HEK293T (cell line): Measurements from ENCODE around the gene SAFB.

Experiments used
- CTCF ChIA-PET: fragments of 350-600 bp; formaldehyde crosslinking; extraction: SDS; loops from one replicate; lab custom pipeline; 2021; ENCODE audit warnings: antibody characterized with exemption, inconsistent platforms; lab: Yijun Ruan, JAX
- POLR2A ChIA-PET: fragments of 350-600 bp; formaldehyde crosslinking; extraction: SDS; loops from one replicate; lab custom pipeline; 2020; ENCODE audit warnings: antibody characterized with exemption, inconsistent platforms; lab: Yijun Ruan, JAX
- DNase-seq: peaks from one replicate; pipeline ENCODE4 v3.0.0; 2012; ENCODE audit warnings: mixed read lengths; ENCODE audit errors: extremely low spot score
- ARNT ChIP-seq: fragments of 450-650 bp; IDR thresholded peaks from 2 replicates; pipeline ENCODE4 v1.6.1; 2017; ENCODE audit warnings: mild to moderate bottlenecking
- BHLHE40 ChIP-seq: fragments of 450-650 bp; IDR thresholded peaks from 2 replicates; pipeline ENCODE4 v1.6.1; 2016; ENCODE audit warnings: mild to moderate bottlenecking, moderate library complexity, borderline replicate concordance
- CTBP1 ChIP-seq: fragments of 450-650 bp; IDR thresholded peaks from 2 replicates; pipeline ENCODE4 v1.6.1; 2016; ENCODE audit warnings: borderline replicate concordance
- ELF4 ChIP-seq: fragments of 450-650 bp; IDR thresholded peaks from 2 replicates; pipeline ENCODE4 v1.6.1; 2017; ENCODE audit warnings: antibody characterized with exemption
- FOXA1 ChIP-seq: fragments of 450-650 bp; IDR thresholded peaks from 2 replicates; pipeline ENCODE4 v1.6.1; 2016; ENCODE audit warnings: mild to moderate bottlenecking
- FOXK2 ChIP-seq: fragments of 450-650 bp; IDR thresholded peaks from 2 replicates; pipeline ENCODE4 v1.6.1; 2016; ENCODE audit warnings: mild to moderate bottlenecking
- FOXM1 ChIP-seq: fragments of 450-650 bp; IDR thresholded peaks from 2 replicates; pipeline ENCODE4 v1.6.1; 2017; ENCODE audit warnings: mild to moderate bottlenecking, borderline replicate concordance
- HDGF ChIP-seq: fragments of 450-650 bp; IDR thresholded peaks from 2 replicates; pipeline ENCODE4 v1.6.1; 2017; ENCODE audit warnings: antibody characterized with exemption, borderline replicate concordance
- L3MBTL2 ChIP-seq: fragments of 450-650 bp; conservative IDR thresholded peaks from 2 replicates; pipeline ENCODE4 v1.6.1; 2016; ENCODE audit warnings: mild to moderate bottlenecking
- LEF1 ChIP-seq: fragments of 450-650 bp; IDR thresholded peaks from 2 replicates; pipeline ENCODE4 v1.6.1; 2017; ENCODE audit warnings: mild to moderate bottlenecking, borderline replicate concordance
- NFRKB ChIP-seq: fragments of 450-650 bp; IDR thresholded peaks from 2 replicates; pipeline ENCODE4 v1.6.1; 2016; ENCODE audit warnings: mild to moderate bottlenecking, moderate library complexity
- SP1 ChIP-seq: fragments of 450-650 bp; IDR thresholded peaks from 2 replicates; pipeline ENCODE4 v1.6.1; 2017
- SUZ12 ChIP-seq: fragments of 450-650 bp; IDR thresholded peaks from 2 replicates; pipeline ENCODE4 v1.6.1; 2016; ENCODE audit warnings: mild to moderate bottlenecking
- TARDBP ChIP-seq: fragments of 450-650 bp; IDR thresholded peaks from 2 replicates; pipeline ENCODE4 v1.6.1; 2016
- ZNF384 ChIP-seq: fragments of 450-650 bp; IDR thresholded peaks from 2 replicates; pipeline ENCODE4 v1.6.1; 2016
- TF ChIP-seq, protein P1 (sequence below): fragments of 450-650 bp; IDR thresholded peaks from 2 replicates; pipeline ENCODE4 v1.6.1; 2016

The SAFB gene

GRCh38 chr19:5679289-5680083, 56.6 kb downstream of the SAFB start:
- ChIA-PET POLR2A (interaction anchor here (1.0 to 1.4 kb wide), 2 partner anchors 10 to 12 kb away, joined by 3 to 5 read pairs; partner anchors contain the start of gene RPL36), CTCF (no interaction called here)
- TF ChIP-seq ZNF384 (no peak), LEF1 (no peak), TARDBP (no peak), SUZ12 (no peak), SP1 (no peak), FOXM1 (no peak), NFRKB (no peak), CTBP1 (no peak), ELF4 (no peak), HDGF (no peak), FOXK2 (no peak), ARNT (no peak), BHLHE40 (no peak), L3MBTL2 (no peak), FOXA1 (no peak)
- TF ChIP-seq, protein P1, sequence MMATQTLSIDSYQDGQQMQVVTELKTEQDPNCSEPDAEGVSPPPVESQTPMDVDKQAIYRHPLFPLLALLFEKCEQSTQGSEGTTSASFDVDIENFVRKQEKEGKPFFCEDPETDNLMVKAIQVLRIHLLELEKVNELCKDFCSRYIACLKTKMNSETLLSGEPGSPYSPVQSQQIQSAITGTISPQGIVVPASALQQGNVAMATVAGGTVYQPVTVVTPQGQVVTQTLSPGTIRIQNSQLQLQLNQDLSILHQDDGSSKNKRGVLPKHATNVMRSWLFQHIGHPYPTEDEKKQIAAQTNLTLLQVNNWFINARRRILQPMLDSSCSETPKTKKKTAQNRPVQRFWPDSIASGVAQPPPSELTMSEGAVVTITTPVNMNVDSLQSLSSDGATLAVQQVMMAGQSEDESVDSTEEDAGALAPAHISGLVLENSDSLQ = no peak

DNA sequence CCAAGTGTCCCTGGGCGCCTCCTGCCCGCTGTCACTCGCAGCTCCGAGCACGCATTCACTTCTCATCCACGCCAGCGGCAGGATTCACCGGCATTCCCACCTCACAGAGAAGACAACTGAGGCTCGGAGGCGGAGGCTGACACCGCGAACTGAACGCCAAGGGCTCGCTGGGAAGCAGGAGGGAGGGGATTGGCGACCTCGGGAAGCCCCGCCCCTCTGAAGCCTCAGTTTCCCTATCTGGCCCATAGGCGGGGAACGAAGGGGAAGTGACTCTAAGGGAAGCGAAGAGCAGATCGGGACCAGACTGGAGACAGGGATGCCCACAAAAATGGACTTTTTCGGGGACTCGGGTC, 57.2 kb downstream of the SAFB start:
- DNase-seq = no peak
- ChIA-PET POLR2A (interaction anchor here (1.0 to 1.4 kb wide), 2 partner anchors 10 to 12 kb away, joined by 3 to 5 read pairs; partner anchors contain the start of gene RPL36), CTCF (no interaction called here)
- TF ChIP-seq L3MBTL2 = peak; percentile 32; the same call in 1 of the 2 replicates
- no peak for TF ChIP-seq FOXM1

More at GRCh38 chr19:5679289-5680083, 56.6 kb downstream of the SAFB start:
- DNase-seq = no peak

- ChIA-PET CTCF (no interaction called here), POLR2A (interaction anchor here (0.6 kb wide), 1 partner anchor 9 kb away, joined by 3 read pairs; no protein-coding TSS in a partner anchor)
- peak; percentile 95 for DNase-seq
- TF ChIP-seq ELF4 (peak; percentile 73), SP1 (no peak; the same call in 1 of the 2 replicates), LEF1 (0 out of 2 replicates have a peak, but pooled peaks have one; percentile 21)
These were observed 57.8 kb downstream of the SAFB start, which contains the start of the genes HSD11B1L and MICOS13 for GRCh38 chr19:5680437-5681368. HSD11B1L (plus strand) TSS chr19:5681027; CDS start chr19:5684833, 3,806 bp downstream. MICOS13 (minus strand) TSS chr19:5680516; CDS start chr19:5680486, 30 bp downstream.

GRCh38 chr19:5681391-5682106, 58.7 kb downstream of the SAFB start:
- ChIA-PET CTCF (no interaction called here), POLR2A (interaction anchor here (0.6 kb wide), 1 partner anchor 8 kb away, joined by 3 read pairs; no protein-coding TSS in a partner anchor)
- no peak for DNase-seq
- no peak for TF ChIP-seq SUZ12
- TF ChIP-seq NFRKB = no peak
- no peak for TF ChIP-seq BHLHE40
- TF ChIP-seq HDGF = no peak
- no peak for TF ChIP-seq ELF4
- TF ChIP-seq FOXM1 = no peak
- no peak for TF ChIP-seq LEF1
- no peak for TF ChIP-seq FOXA1
- TF ChIP-seq ZNF384 = no peak
- no peak for TF ChIP-seq L3MBTL2
- TF ChIP-seq, protein P1 = no peak
- no peak for TF ChIP-seq TARDBP
- no peak for TF ChIP-seq SP1
- no peak for TF ChIP-seq FOXK2
- no peak for TF ChIP-seq ARNT
- TF ChIP-seq CTBP1 = no peak

GRCh38 chr19:5682107-5682482, 59.2 kb downstream of the SAFB start:
- ChIA-PET POLR2A (no interaction called here), CTCF (no interaction called here)
- DNase-seq = no peak
- TF ChIP-seq ELF4 (no peak), FOXA1 (no peak), FOXK2 (no peak), HDGF (no peak), BHLHE40 (no peak)
